ENCODE measurements around the gene SH3TC1. TPM values are rescaled to one million over a fixed set of nuclear protein-coding genes. Genes with fewer than 3 reads are reported as not detected.
A peak's percentile ranks its signal among the peaks of the same experiment; 100 is the strongest.

SH3TC1 gene
- total and polyA plus RNA-seq, 2 of the 13 experiments (the other 11 are each of a cell fraction or from before 2014, with no cell fraction given) = 14.9 to 21.8 TPM

GRCh38 chr4:8247047-8247930, 48.2 kb downstream of the SH3TC1 start (continued):
- TF ChIP-seq ZNF34 (CRISPR knock-in tag; IDR thresholded peaks at IDR 0.05; ENCODE audit: borderline replicate concordance) (0 out of 2 replicates have a peak, but pooled peaks have one; percentile 71), RXRA (CRISPR knock-in tag; IDR thresholded peaks at IDR 0.05) (peak; percentile 35; the same call in 1 of the 2 replicates), UBTF (CRISPR knock-in tag; IDR thresholded peaks at IDR 0.05) (peak; percentile 58), PHF21A (CRISPR knock-in tag; IDR thresholded peaks at IDR 0.05) (peak; percentile 62; the same call in 1 of the 2 replicates), ZNF20 (CRISPR knock-in tag; IDR thresholded peaks at IDR 0.05) (no peak), SKIL (CRISPR knock-in tag; IDR thresholded peaks at IDR 0.05; ENCODE audit: borderline replicate concordance) (peak; percentile 92), CBX2 (IDR thresholded peaks at IDR 0.05; ENCODE audit: low read depth, low read length) (no peak), CBX2 (CRISPR knock-in tag; IDR thresholded peaks at IDR 0.05; ENCODE audit: low read depth) (0 out of 2 replicates have a peak, but pooled peaks have one; percentile 35), PCBP1 (IDR thresholded peaks at IDR 0.05; ENCODE audit: borderline replicate concordance, low read depth, low read length) (no peak), ZNF569 (CRISPR knock-in tag; IDR thresholded peaks at IDR 0.05; ENCODE audit: borderline replicate concordance) (no peak), FOXO1 (CRISPR knock-in tag; IDR thresholded peaks at IDR 0.05) (0 out of 2 replicates have a peak, but pooled peaks have one; percentile 24), KDM5A (IDR thresholded peaks at IDR 0.05; ENCODE audit: borderline replicate concordance, low read length) (no peak), NR2C2 (CRISPR knock-in tag; IDR thresholded peaks at IDR 0.05; ENCODE audit: borderline replicate concordance) (0 out of 2 replicates have a peak, but pooled peaks have one; percentile 27), RARA (CRISPR knock-in tag; IDR thresholded peaks at IDR 0.05) (peak; percentile 84), FOSL2 (CRISPR knock-in tag; IDR thresholded peaks at IDR 0.05) (peak; percentile 25; the same call in 1 of the 2 replicates)
- TF ChIP-seq, protein P1, sequence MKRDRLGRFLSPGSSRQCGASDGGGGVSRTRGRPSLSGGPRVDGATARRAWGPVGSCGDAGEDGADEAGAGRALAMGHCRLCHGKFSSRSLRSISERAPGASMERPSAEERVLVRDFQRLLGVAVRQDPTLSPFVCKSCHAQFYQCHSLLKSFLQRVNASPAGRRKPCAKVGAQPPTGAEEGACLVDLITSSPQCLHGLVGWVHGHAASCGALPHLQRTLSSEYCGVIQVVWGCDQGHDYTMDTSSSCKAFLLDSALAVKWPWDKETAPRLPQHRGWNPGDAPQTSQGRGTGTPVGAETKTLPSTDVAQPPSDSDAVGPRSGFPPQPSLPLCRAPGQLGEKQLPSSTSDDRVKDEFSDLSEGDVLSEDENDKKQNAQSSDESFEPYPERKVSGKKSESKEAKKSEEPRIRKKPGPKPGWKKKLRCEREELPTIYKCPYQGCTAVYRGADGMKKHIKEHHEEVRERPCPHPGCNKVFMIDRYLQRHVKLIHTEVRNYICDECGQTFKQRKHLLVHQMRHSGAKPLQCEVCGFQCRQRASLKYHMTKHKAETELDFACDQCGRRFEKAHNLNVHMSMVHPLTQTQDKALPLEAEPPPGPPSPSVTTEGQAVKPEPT (CRISPR knock-in tag; IDR thresholded peaks at IDR 0.05; ENCODE audit: low read depth) = 0 out of 2 replicates have a peak, but pooled peaks have one; percentile 20
- TF ChIP-seq, protein P2, sequence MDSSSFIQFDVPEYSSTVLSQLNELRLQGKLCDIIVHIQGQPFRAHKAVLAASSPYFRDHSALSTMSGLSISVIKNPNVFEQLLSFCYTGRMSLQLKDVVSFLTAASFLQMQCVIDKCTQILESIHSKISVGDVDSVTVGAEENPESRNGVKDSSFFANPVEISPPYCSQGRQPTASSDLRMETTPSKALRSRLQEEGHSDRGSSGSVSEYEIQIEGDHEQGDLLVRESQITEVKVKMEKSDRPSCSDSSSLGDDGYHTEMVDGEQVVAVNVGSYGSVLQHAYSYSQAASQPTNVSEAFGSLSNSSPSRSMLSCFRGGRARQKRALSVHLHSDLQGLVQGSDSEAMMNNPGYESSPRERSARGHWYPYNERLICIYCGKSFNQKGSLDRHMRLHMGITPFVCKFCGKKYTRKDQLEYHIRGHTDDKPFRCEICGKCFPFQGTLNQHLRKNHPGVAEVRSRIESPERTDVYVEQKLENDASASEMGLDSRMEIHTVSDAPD (CRISPR knock-in tag; IDR thresholded peaks at IDR 0.05) = peak; percentile 76; the same call in 1 of the 2 replicates

Data from HepG2 (cell line).